GM23338 (cell line): ENCODE measurements around the gene SEMA4C. TPM values are rescaled to one million over a fixed set of nuclear protein-coding genes. Genes with fewer than 3 reads are reported as not detected.

Experiments used
- ATAC-seq: fragments of 200-7000 bp; cut with Tn5 transposase; 3 replicates; pipeline ENCODE4 v1.9.1; 2020
- DNase-seq: peaks from one replicate; pipeline ENCODE4 v3.0.0-alpha.2; 2015; ENCODE audit warnings: low spot score
- H2AFZ ChIP-seq: fragments of 200-600 bp; sonication (generic); 2 replicates; pipeline ENCODE4 v1.8.0; 2016; ENCODE audit warnings: antibody characterized with exemption, mild to moderate bottlenecking, moderate library complexity
- H3F3A ChIP-seq: fragments of 200-600 bp; sonication (generic); replicated peaks from 2 replicates; pipeline ENCODE4 v1.8.0; 2017; ENCODE audit warnings: antibody characterized with exemption, mixed run types, low read depth
- H3K27ac ChIP-seq: fragments of 200-600 bp; sonication (generic); 2 replicates; pipeline ENCODE4 v1.6.1; 2016; ENCODE audit warnings: low read depth
- H3K27me3 ChIP-seq: fragments of 200-600 bp; sonication (generic); 2 replicates; pipeline ENCODE4 v1.8.0; 2016; ENCODE audit warnings: mild to moderate bottlenecking, mixed run types, moderate library complexity; ENCODE audit not compliant: insufficient read depth
- H3K36me3 ChIP-seq: fragments of 200-600 bp; sonication (generic); 2 replicates; pipeline ENCODE4 v1.8.0; 2016; ENCODE audit warnings: mild to moderate bottlenecking; ENCODE audit not compliant: insufficient read depth
- H3K4me1 ChIP-seq: fragments of 200-600 bp; sonication (generic); 2 replicates; pipeline ENCODE4 v1.8.0; 2016; ENCODE audit warnings: mild to moderate bottlenecking, moderate library complexity; ENCODE audit not compliant: insufficient read depth
- H3K4me2 ChIP-seq: fragments of 200-600 bp; sonication (generic); 2 replicates; pipeline ENCODE4 v1.7.1; 2017; ENCODE audit warnings: mixed run types
- H3K4me3 ChIP-seq: fragments of 200-600 bp; sonication (generic); 2 replicates; pipeline ENCODE4 v1.6.1; 2016; ENCODE audit warnings: mixed run types
- H3K79me2 ChIP-seq: fragments of 200-600 bp; sonication (generic); replicated peaks from 2 replicates; pipeline ENCODE4 v1.8.0; 2017; ENCODE audit warnings: mild to moderate bottlenecking; ENCODE audit not compliant: insufficient read depth
- H3K9me2 ChIP-seq: fragments of 200-600 bp; sonication (generic); 2 replicates; pipeline ENCODE4 v1.8.0; 2017; ENCODE audit not compliant: insufficient read depth
- H4K20me1 ChIP-seq: fragments of 200-600 bp; sonication (generic); replicated peaks from 2 replicates; pipeline ENCODE4 v1.8.0; 2017; ENCODE audit warnings: mild to moderate bottlenecking; ENCODE audit not compliant: insufficient read depth
- H3K27ac Mint-ChIP-seq: 2 replicates; pipeline ENCODE4 v1.8.0; 2020; ENCODE audit warnings: inconsistent platforms, mild to moderate bottlenecking, moderate library complexity, mixed read lengths
- H3K27me3 Mint-ChIP-seq: 3 replicates; pipeline ENCODE4 v1.8.0; 2022; ENCODE audit warnings: low read depth, mild to moderate bottlenecking, moderate library complexity, mixed read lengths, inconsistent platforms; ENCODE audit not compliant: insufficient read depth, poor library complexity
- H3K36me3 Mint-ChIP-seq: 3 replicates; pipeline ENCODE4 v1.8.0; 2021; ENCODE audit warnings: low read depth, mild to moderate bottlenecking, inconsistent platforms, moderate library complexity, mixed read lengths
- H3K4me1 Mint-ChIP-seq: 3 replicates; pipeline ENCODE4 v1.8.0; 2020; ENCODE audit warnings: mild to moderate bottlenecking, inconsistent platforms, mixed read lengths
- H3K4me3 Mint-ChIP-seq: 3 replicates; pipeline ENCODE4 v1.8.0; 2021; ENCODE audit warnings: moderate library complexity, mild to moderate bottlenecking, inconsistent platforms, mixed read lengths
- H3K9me3 Mint-ChIP-seq: 3 replicates; pipeline ENCODE4 v1.8.0; 2020; ENCODE audit warnings: moderate library complexity, mild to moderate bottlenecking, inconsistent platforms, mixed read lengths
- CREB1 ChIP-seq: fragments of 250-450 bp; sonication (Bioruptor Pico); IDR thresholded peaks from 2 replicates; pipeline ENCODE4 v1.5.0; 2020; ENCODE audit warnings: low read depth, mild to moderate bottlenecking, moderate library complexity
- EZH2 ChIP-seq: fragments of 200-600 bp; sonication (generic); IDR thresholded peaks from one replicate; pipeline ENCODE4 v1.8.0; 2017; ENCODE audit warnings: antibody characterized with exemption, mild to moderate bottlenecking, low read depth; ENCODE audit not compliant: unreplicated experiment
- EZH2phosphoT487 ChIP-seq: fragments of 200-600 bp; sonication (generic); IDR thresholded peaks from one replicate; pipeline ENCODE4 v1.8.1; 2018; ENCODE audit warnings: antibody characterized with exemption; ENCODE audit not compliant: unreplicated experiment
- JUNB ChIP-seq: IDR thresholded peaks from one replicate; pipeline ENCODE4 v1.6.1; 2016; ENCODE audit warnings: antibody characterized with exemption; ENCODE audit not compliant: unreplicated experiment
- NANOG ChIP-seq: IDR thresholded peaks from 2 replicates; pipeline ENCODE4 v1.6.1; 2016; ENCODE audit warnings: antibody characterized with exemption, borderline replicate concordance
- POLR2AphosphoS5 ChIP-seq: IDR thresholded peaks from 2 replicates; pipeline ENCODE4 v1.6.1; 2016; ENCODE audit warnings: antibody characterized with exemption, low read depth
- ZNF114 ChIP-seq: fragments of 250-450 bp; sonication (Bioruptor Pico); IDR thresholded peaks from 2 replicates; pipeline ENCODE4 v1.5.0; 2020; ENCODE audit warnings: mild to moderate bottlenecking, moderate library complexity
- ZNF331 ChIP-seq: fragments of 250-450 bp; sonication (Bioruptor Pico); IDR thresholded peaks from 2 replicates; pipeline ENCODE4 v1.5.0; 2020; ENCODE audit warnings: low read depth, mild to moderate bottlenecking, moderate library complexity
- polyA plus RNA-seq: library from polyadenylated mRNA; unstranded; fragments of >200 nt; fragmentation: Nextera tagmentation; extraction: Ambion mirVana; gene quantifications from 2 replicates; pipeline ENCODE4 v1.2.1, GENCODE V29; 2016
- total RNA-seq: library from RNA; depleted of rRNA; stranded (reverse); fragments of >200 nt; shearing (Covaris generic); gene quantifications from 2 replicates; pipeline ENCODE4 v1.2.3, GENCODE V29; 2014
- TF ChIP-seq, protein P1 (sequence below): fragments of 250-450 bp; sonication (Bioruptor Pico); IDR thresholded peaks from 2 replicates; pipeline ENCODE4 v1.5.0; 2020; ENCODE audit warnings: mild to moderate bottlenecking, moderate library complexity
- TF ChIP-seq, protein P2 (sequence below): IDR thresholded peaks from one replicate; pipeline ENCODE4 v1.6.1; 2018; ENCODE audit warnings: antibody characterized with exemption; ENCODE audit not compliant: unreplicated experiment

The SEMA4C gene
- total and polyA plus RNA-seq, 2 experiments from 2014 or later = 16.8 to 80.7 TPM

DNA sequence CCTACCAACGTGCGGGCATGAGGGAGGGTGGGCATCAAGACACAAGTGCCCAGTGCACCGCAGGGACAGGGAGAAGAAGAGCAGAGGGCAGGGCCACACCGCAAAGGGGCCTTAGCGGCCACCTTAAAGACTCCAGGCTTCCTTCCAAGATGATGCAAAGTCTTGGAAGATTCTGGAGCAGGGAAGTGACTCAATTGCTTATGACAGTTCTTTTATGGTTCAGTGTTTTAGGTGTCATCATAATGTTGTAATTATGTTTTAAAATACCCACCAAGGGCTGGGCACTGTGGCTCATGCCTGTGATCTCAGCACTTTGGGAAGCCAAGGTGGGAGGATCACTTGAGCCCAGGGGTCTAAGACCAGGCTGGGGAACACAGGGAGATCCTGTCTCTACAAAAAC is 44.5 kb upstream of the SEMA4C start (continued):
- TF ChIP-seq, protein P1, sequence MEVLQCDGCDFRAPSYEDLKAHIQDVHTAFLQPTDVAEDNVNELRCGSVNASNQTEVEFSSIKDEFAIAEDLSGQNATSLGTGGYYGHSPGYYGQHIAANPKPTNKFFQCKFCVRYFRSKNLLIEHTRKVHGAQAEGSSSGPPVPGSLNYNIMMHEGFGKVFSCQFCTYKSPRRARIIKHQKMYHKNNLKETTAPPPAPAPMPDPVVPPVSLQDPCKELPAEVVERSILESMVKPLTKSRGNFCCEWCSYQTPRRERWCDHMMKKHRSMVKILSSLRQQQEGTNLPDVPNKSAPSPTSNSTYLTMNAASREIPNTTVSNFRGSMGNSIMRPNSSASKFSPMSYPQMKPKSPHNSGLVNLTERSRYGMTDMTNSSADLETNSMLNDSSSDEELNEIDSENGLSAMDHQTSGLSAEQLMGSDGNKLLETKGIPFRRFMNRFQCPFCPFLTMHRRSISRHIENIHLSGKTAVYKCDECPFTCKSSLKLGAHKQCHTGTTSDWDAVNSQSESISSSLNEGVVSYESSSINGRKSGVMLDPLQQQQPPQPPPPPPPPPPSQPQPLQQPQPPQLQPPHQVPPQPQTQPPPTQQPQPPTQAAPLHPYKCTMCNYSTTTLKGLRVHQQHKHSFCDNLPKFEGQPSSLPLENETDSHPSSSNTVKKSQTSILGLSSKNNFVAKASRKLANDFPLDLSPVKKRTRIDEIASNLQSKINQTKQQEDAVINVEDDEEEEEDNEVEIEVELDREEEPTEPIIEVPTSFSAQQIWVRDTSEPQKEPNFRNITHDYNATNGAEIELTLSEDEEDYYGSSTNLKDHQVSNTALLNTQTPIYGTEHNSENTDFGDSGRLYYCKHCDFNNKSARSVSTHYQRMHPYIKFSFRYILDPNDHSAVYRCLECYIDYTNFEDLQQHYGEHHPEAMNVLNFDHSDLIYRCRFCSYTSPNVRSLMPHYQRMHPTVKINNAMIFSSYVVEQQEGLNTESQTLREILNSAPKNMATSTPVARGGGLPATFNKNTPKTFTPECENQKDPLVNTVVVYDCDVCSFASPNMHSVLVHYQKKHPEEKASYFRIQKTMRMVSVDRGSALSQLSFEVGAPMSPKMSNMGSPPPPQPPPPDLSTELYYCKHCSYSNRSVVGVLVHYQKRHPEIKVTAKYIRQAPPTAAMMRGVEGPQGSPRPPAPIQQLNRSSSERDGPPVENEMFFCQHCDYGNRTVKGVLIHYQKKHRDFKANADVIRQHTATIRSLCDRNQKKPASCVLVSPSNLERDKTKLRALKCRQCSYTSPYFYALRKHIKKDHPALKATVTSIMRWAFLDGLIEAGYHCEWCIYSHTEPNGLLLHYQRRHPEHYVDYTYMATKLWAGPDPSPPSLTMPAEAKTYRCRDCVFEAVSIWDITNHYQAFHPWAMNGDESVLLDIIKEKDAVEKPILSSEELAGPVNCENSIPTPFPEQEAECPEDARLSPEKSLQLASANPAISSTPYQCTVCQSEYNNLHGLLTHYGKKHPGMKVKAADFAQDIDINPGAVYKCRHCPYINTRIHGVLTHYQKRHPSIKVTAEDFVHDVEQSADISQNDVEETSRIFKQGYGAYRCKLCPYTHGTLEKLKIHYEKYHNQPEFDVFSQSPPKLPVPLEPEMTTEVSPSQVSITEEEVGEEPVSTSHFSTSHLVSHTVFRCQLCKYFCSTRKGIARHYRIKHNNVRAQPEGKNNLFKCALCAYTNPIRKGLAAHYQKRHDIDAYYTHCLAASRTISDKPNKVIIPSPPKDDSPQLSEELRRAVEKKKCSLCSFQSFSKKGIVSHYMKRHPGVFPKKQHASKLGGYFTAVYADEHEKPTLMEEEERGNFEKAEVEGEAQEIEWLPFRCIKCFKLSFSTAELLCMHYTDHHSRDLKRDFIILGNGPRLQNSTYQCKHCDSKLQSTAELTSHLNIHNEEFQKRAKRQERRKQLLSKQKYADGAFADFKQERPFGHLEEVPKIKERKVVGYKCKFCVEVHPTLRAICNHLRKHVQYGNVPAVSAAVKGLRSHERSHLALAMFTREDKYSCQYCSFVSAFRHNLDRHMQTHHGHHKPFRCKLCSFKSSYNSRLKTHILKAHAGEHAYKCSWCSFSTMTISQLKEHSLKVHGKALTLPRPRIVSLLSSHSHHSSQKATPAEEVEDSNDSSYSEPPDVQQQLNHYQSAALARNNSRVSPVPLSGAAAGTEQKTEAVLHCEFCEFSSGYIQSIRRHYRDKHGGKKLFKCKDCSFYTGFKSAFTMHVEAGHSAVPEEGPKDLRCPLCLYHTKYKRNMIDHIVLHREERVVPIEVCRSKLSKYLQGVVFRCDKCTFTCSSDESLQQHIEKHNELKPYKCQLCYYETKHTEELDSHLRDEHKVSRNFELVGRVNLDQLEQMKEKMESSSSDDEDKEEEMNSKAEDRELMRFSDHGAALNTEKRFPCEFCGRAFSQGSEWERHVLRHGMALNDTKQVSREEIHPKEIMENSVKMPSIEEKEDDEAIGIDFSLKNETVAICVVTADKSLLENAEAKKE (CRISPR knock-in tag) = no peak
- TF ChIP-seq NANOG (no peak), ZNF331 (CRISPR knock-in tag) (no peak), POLR2AphosphoS5 (no peak), ZNF114 (CRISPR knock-in tag) (no peak), JUNB (no peak)

DNA sequence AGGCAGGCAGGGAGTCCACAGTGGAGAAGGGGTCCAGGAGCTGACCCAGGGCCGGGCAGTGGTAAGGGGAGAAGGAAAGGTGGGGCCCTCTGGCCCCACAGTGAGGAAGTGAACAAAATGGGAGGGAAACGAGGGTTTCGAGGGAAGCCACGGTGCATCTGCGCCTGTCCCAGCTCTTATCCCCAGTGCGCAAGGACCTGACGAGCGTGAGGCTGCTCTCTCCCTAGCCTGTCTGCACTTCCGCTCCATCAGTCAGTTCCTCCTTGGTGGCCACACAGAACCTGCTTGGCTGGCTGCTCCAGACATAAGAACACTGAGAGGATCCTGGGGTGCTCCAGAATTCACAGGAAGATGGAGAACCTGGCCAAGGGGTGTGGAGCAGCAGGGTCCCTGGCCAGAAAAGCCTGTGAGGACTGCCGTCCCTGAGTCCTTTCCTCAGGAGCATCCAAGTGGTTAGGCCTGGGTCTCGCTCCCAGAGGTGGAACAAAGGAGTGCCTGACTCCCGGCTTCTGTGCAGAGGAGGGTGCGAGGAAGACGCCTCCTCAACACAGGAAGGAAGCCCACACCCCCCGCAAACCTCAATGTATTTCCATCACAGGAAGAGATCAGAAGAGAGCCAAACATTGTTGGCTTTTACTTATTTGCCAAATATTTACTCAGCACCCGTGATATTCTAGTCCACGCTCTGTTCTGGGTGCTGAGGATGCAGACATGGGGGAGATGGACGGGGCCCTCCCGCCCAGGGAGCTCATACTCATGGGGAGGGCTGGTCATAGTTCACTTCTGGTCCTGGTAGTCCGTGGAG is 43.7 kb upstream of the SEMA4C start:
- Histone ChIP-seq H3K9me2 (no peaks in the 10 kb centered on the region), H3K4me3 (no peak overlapping the region), H3K36me3 (no peaks in the 10 kb centered on the region), H3F3A (no peaks in the 10 kb centered on the region), H3K79me2 (no peaks in the 10 kb centered on the region), H2AFZ (no peak overlapping the region), H3K4me1 (no peaks in the 10 kb centered on the region; the same call in 1 of the 2 replicates), H4K20me1 (no peaks in the 10 kb centered on the region), H3K27ac (no peak overlapping the region), H3K27me3 (no peaks in the 10 kb centered on the region; the same call in 1 of the 2 replicates), H3K4me2 (no peak overlapping the region)
- no peaks in the 10 kb centered on the region for H3K9me3 Mint-ChIP-seq
- peaks cover 7% of the 10 kb centered on the region for H3K27me3 Mint-ChIP-seq
- no peak overlapping the region for H3K27ac Mint-ChIP-seq
- DNase-seq (no peak), ATAC-seq (no peak)
- H3K4me1 Mint-ChIP-seq = peaks cover 25% of the 10 kb centered on the region
- H3K4me3 Mint-ChIP-seq = no peak overlapping the region
- H3K36me3 Mint-ChIP-seq = no peaks in the 10 kb centered on the region; the same call in 2 of the 3 replicates
- TF ChIP-seq ZNF331 (CRISPR knock-in tag) = no peak
- TF ChIP-seq, protein P2, sequence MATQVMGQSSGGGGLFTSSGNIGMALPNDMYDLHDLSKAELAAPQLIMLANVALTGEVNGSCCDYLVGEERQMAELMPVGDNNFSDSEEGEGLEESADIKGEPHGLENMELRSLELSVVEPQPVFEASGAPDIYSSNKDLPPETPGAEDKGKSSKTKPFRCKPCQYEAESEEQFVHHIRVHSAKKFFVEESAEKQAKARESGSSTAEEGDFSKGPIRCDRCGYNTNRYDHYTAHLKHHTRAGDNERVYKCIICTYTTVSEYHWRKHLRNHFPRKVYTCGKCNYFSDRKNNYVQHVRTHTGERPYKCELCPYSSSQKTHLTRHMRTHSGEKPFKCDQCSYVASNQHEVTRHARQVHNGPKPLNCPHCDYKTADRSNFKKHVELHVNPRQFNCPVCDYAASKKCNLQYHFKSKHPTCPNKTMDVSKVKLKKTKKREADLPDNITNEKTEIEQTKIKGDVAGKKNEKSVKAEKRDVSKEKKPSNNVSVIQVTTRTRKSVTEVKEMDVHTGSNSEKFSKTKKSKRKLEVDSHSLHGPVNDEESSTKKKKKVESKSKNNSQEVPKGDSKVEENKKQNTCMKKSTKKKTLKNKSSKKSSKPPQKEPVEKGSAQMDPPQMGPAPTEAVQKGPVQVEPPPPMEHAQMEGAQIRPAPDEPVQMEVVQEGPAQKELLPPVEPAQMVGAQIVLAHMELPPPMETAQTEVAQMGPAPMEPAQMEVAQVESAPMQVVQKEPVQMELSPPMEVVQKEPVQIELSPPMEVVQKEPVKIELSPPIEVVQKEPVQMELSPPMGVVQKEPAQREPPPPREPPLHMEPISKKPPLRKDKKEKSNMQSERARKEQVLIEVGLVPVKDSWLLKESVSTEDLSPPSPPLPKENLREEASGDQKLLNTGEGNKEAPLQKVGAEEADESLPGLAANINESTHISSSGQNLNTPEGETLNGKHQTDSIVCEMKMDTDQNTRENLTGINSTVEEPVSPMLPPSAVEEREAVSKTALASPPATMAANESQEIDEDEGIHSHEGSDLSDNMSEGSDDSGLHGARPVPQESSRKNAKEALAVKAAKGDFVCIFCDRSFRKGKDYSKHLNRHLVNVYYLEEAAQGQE = no peak
- TF ChIP-seq POLR2AphosphoS5 = no peak
- no peak for TF ChIP-seq JUNB
- no peak for TF ChIP-seq EZH2
- TF ChIP-seq NANOG = no peak
- no peak for TF ChIP-seq EZH2phosphoT487
- no peak for TF ChIP-seq ZNF114 (CRISPR knock-in tag)
- no peak for TF ChIP-seq CREB1 (CRISPR knock-in tag)
